ENCODE measurements around the gene ABHD12.

Gene ABHD12

GRCh38 chr20:25380945-25381614 is 9.6 kb downstream of the ABHD12 start:
- no peak for DNase-seq

GRCh38 chr20:25378884-25379733 is 11.5 kb downstream of the ABHD12 start:
- DNase-seq, result peak; percentile 51

- no peak for DNase-seq
Measured at GRCh38 chr20:25378189-25378883, 12.3 kb downstream of the ABHD12 start.

- no peak for DNase-seq
Measured at GRCh38 chr20:25376886-25377285, 13.7 kb downstream of the ABHD12 start.

GRCh38 chr20:25376236-25376635 is 14.4 kb downstream of the ABHD12 start:
- DNase-seq, result no peak

GRCh38 chr20:25374842-25375241 is 15.8 kb downstream of the ABHD12 start:
- DNase-seq, result no peak

GRCh38 chr20:25372584-25373336 is 17.9 kb downstream of the ABHD12 start:
- DNase-seq, result peak; percentile 85

GRCh38 chr20:25369971-25370370 is 20.7 kb downstream of the ABHD12 start:
- DNase-seq, result no peak

- DNase-seq, result no peak
Measured at GRCh38 chr20:25369529-25369928, 21.1 kb downstream of the ABHD12 start.

GRCh38 chr20:25368976-25369375 is 21.7 kb downstream of the ABHD12 start:
- no peak for DNase-seq

GRCh38 chr20:25368526-25368925 is 22.1 kb downstream of the ABHD12 start:
- DNase-seq, result no peak

GRCh38 chr20:25364879-25365699 is 25.5 kb downstream of the ABHD12 start:
- DNase-seq, result no peak

- DNase-seq, result no peak
Measured at GRCh38 chr20:25364180-25364788, 26.4 kb downstream of the ABHD12 start.

GRCh38 chr20:25361287-25361683 is 29.4 kb downstream of the ABHD12 start:
- DNase-seq, result no peak

GRCh38 chr20:25360631-25361286 is 29.9 kb downstream of the ABHD12 start:
- peak; percentile 84 for DNase-seq

- no peak for DNase-seq
Measured at GRCh38 chr20:25356271-25356933, 34.2 kb downstream of the ABHD12 start.

- no peak for DNase-seq
Measured at GRCh38 chr20:25355866-25356265, 34.8 kb downstream of the ABHD12 start.

- DNase-seq, result peak; percentile 63
Measured at GRCh38 chr20:25355011-25355595, 35.5 kb downstream of the ABHD12 start.

- DNase-seq, result no peak
Measured at GRCh38 chr20:25353747-25354705, 36.6 kb downstream of the ABHD12 start.
